Astrocyte (in vitro differentiated cells and primary cell): ENCODE data around the gene TMEM238. TPM values are rescaled to one million over a fixed set of nuclear protein-coding genes. Genes with fewer than 3 reads are reported as not detected.

Experiments
- DNase-seq: peaks from one replicate; pipeline ENCODE4 v3.0.0-alpha.2; 2010; ENCODE audit warnings: low read depth
- FAIRE-seq: peaks from 2 replicates; lab custom pipeline; 2011; peaks lifted over from hg19 to GRCh38; lab: Jason Lieb, UNC
- H2AFZ ChIP-seq: 2 replicates; pipeline ENCODE4 v1.6.0; 2012; ENCODE audit warnings: low read depth, low read length, inconsistent platforms
- H3K27ac ChIP-seq: 2 replicates; pipeline ENCODE4 v1.5.1; 2011; ENCODE audit warnings: low read depth, low read length, inconsistent platforms
- H3K27me3 ChIP-seq: 2 replicates; pipeline ENCODE4 v1.6.0; 2011; ENCODE audit warnings: low read length, inconsistent platforms; ENCODE audit not compliant: insufficient read depth
- H3K36me3 ChIP-seq: 2 replicates; pipeline ENCODE4 v1.5.1; 2011; ENCODE audit warnings: low read length, inconsistent platforms; ENCODE audit not compliant: insufficient read depth
- H3K4me1 ChIP-seq: 2 replicates; pipeline ENCODE4 v1.5.1; 2011; ENCODE audit warnings: low read length, inconsistent platforms; ENCODE audit not compliant: insufficient read depth
- H3K4me2 ChIP-seq: 2 replicates; pipeline ENCODE4 v1.6.0; 2012; ENCODE audit warnings: low read length, inconsistent platforms
- H3K4me3 ChIP-seq: 2 replicates; pipeline ENCODE4 v1.5.1; 2011; ENCODE audit warnings: low read depth, mild to moderate bottlenecking, low read length, inconsistent platforms; ENCODE audit not compliant: insufficient read depth
- H3K79me2 ChIP-seq: 2 replicates; pipeline ENCODE4 v1.6.0; 2012; ENCODE audit warnings: mild to moderate bottlenecking, low read length, inconsistent platforms; ENCODE audit not compliant: insufficient read depth
- H3K9ac ChIP-seq: 2 replicates; pipeline ENCODE4 v1.6.0; 2012; ENCODE audit warnings: mild to moderate bottlenecking, low read length, inconsistent platforms
- H3K9me3 ChIP-seq: 2 replicates; pipeline ENCODE4 v1.5.1; 2012; ENCODE audit warnings: low read depth, mild to moderate bottlenecking, low read length, inconsistent platforms; ENCODE audit not compliant: insufficient read depth
- H4K20me1 ChIP-seq: 2 replicates; pipeline ENCODE4 v1.6.0; 2012; ENCODE audit warnings: low read length, inconsistent platforms; ENCODE audit not compliant: insufficient read depth
- H3K27ac Mint-ChIP-seq: one replicate; pipeline ENCODE4 v1.8.0; 2021; ENCODE audit warnings: mild to moderate bottlenecking, mixed read lengths; ENCODE audit not compliant: unreplicated experiment
- H3K27me3 Mint-ChIP-seq: one replicate; pipeline ENCODE4 v1.8.0; 2021; ENCODE audit warnings: low read depth, mixed read lengths; ENCODE audit not compliant: unreplicated experiment
- H3K36me3 Mint-ChIP-seq: one replicate; pipeline ENCODE4 v1.8.0; 2021; ENCODE audit warnings: low read depth, mixed read lengths; ENCODE audit not compliant: unreplicated experiment
- H3K4me1 Mint-ChIP-seq: one replicate; pipeline ENCODE4 v1.8.0; 2021; ENCODE audit warnings: low read depth, mixed read lengths; ENCODE audit not compliant: unreplicated experiment
- H3K4me3 Mint-ChIP-seq: one replicate; pipeline ENCODE4 v1.8.0; 2021; ENCODE audit warnings: mild to moderate bottlenecking, moderate library complexity, mixed read lengths; ENCODE audit not compliant: unreplicated experiment
- H3K9me3 Mint-ChIP-seq: one replicate; pipeline ENCODE4 v1.8.0; 2021; ENCODE audit warnings: mild to moderate bottlenecking, mixed read lengths; ENCODE audit not compliant: unreplicated experiment
- EZH2 ChIP-seq: IDR thresholded peaks from 2 replicates; pipeline ENCODE4 v1.6.1; 2012; ENCODE audit warnings: mild to moderate bottlenecking, low read length, inconsistent platforms; ENCODE audit not compliant: insufficient read depth
- total RNA-seq: library from RNA; stranded (reverse); gene quantifications from 2 replicates; pipeline ENCODE4 v1.2.1, GENCODE V29; 2021
- TF ChIP-seq, protein P1 (sequence below): IDR thresholded peaks from 2 replicates; pipeline ENCODE4 v1.5.1; 2011; ENCODE audit warnings: low read depth, mild to moderate bottlenecking, inconsistent platforms, low read length, moderate library complexity; ENCODE audit not compliant: insufficient read depth

Gene TMEM238
- total RNA-seq, 1 donor from 2014 or later: 2.1 TPM

DNA sequence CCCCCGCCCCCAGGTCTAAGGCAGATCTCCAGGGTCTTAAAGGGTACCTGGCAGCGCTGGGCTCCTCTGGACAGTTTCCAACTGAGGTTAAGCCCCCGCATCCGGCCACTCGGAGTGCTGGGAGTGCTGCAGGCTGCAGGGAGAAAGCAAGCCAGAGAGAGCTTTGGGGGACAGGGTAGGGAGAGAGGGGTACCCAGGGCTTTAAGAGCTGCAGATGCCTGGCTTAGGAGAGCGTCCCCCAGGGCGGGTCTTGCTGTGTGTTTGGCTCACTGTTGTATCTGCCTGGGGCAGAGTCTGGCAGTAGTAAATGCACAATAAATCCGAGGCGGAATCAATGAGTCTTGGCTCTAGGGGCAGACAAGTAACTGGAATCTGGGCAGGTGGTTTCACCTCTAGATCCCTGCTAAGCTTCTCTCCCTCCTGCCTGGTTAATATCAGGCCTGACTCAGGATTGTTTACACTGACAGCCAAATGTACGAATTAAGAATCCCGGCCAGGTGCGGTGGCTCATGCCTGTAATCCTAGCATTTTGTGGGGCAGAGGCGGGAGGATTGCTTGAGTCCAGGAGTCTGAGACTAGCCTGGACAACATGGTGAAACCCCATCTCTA lies 28.8 kb downstream of the TMEM238 start:
- H3K27ac ChIP-seq: no peak overlapping the region
- H3K9me3 ChIP-seq: no peaks in the 10 kb centered on the region
- no peaks in the 10 kb centered on the region for H3K79me2 ChIP-seq
- TF ChIP-seq, protein P1, sequence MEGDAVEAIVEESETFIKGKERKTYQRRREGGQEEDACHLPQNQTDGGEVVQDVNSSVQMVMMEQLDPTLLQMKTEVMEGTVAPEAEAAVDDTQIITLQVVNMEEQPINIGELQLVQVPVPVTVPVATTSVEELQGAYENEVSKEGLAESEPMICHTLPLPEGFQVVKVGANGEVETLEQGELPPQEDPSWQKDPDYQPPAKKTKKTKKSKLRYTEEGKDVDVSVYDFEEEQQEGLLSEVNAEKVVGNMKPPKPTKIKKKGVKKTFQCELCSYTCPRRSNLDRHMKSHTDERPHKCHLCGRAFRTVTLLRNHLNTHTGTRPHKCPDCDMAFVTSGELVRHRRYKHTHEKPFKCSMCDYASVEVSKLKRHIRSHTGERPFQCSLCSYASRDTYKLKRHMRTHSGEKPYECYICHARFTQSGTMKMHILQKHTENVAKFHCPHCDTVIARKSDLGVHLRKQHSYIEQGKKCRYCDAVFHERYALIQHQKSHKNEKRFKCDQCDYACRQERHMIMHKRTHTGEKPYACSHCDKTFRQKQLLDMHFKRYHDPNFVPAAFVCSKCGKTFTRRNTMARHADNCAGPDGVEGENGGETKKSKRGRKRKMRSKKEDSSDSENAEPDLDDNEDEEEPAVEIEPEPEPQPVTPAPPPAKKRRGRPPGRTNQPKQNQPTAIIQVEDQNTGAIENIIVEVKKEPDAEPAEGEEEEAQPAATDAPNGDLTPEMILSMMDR: no peak
- TF ChIP-seq EZH2: peak; percentile 26
- Mint-ChIP-seq H3K27me3 (peaks cover 65% of the 10 kb centered on the region), H3K4me3 (no peak overlapping the region), H3K4me1 (no peaks in the 10 kb centered on the region), H3K27ac (no peak overlapping the region), H3K36me3 (peaks cover 4% of the 10 kb centered on the region), H3K9me3 (peaks cover 6% of the 10 kb centered on the region)
- H3K27me3 ChIP-seq: peaks cover 17% of the 10 kb centered on the region
- peaks cover 10% of the 10 kb centered on the region for H3K4me1 ChIP-seq
- FAIRE-seq (no peak), DNase-seq (no peak)
- no peak overlapping the region for H3K9ac ChIP-seq
- H3K36me3 ChIP-seq: no peaks in the 10 kb centered on the region
- no peak overlapping the region for H2AFZ ChIP-seq
- H3K4me2 ChIP-seq: no peak overlapping the region
- H3K4me3 ChIP-seq: no peak overlapping the region
- H4K20me1 ChIP-seq: peaks cover 11% of the 10 kb centered on the region

DNA sequence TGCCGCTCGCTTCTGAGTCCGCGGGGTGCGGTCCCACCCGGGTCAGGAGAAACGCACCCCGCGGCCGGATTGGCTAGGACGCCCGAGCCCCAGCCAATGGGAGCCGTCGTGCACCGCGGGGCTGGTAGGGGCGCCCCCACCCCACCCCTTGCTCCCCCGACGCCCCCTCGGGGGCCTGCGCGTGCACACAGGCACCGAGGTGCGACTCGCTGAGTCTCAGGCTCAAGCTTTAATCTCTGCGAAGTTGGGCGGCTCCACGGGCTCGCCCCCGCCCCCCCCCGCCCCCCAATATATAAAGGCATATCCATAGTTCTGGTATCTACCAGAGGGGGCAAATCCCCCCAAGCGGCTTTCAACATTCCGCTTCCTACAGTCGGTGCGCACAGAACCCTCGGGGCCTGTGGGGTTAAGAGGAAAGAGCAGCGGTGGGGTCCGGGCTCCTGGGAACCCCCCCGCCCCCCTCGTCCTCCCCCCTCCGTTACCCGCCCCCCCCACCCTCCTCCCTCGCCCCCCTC lies 29.3 kb downstream of the TMEM238 start, which contains the start of gene COX6B2:
Gene COX6B2 (minus strand): TSS at position 22 of the 515 bp plus-strand sequence. CDS start 198 bp downstream, outside the sequence.
- Histone ChIP-seq H2AFZ (peak within 1 kb of the TSS; percentile 81), H4K20me1 (peaks cover 11% of the 10 kb centered on the region), H3K4me2 (peak within 1 kb of the TSS; percentile 82), H3K36me3 (no peaks in the 10 kb centered on the region), H3K79me2 (no peaks in the 10 kb centered on the region), H3K4me3 (peak within 1 kb of the TSS; percentile 17), H3K4me1 (peaks cover 10% of the 10 kb centered on the region), H3K9me3 (no peaks in the 10 kb centered on the region), H3K27me3 (peaks cover 17% of the 10 kb centered on the region), H3K9ac (peak within 1 kb of the TSS; percentile 43), H3K27ac (no peak within 1 kb of the TSS)
- FAIRE-seq (no peak), DNase-seq (no peak)
- Mint-ChIP-seq H3K36me3 (peaks cover 4% of the 10 kb centered on the region), H3K27me3 (peaks cover 65% of the 10 kb centered on the region), H3K9me3 (peaks cover 6% of the 10 kb centered on the region), H3K4me3 (peak within 1 kb of the TSS; percentile 79), H3K4me1 (no peaks in the 10 kb centered on the region), H3K27ac (no peak within 1 kb of the TSS)
- TF ChIP-seq, protein P1: no peak
- peak; percentile 73 for TF ChIP-seq EZH2
